NCI-H345 treated with DMSO at 0.1 percent for 48 hours (cell line): ENCODE data around the gene ALDH3B2.
"Not testable (repeated sequence)": the region's sequence is repeated elsewhere in the genome, so short reads cannot be mapped to it uniquely, and the experiment has no call there.

Experiments
- DNase-seq: peaks from one replicate; lab custom pipeline; 2025; ENCODE audit not compliant: unreplicated experiment; lab: John Stamatoyannopoulos, UW

Gene ALDH3B2

GRCh38 chr11:67674442-67674871, at the start of gene ALDH3B2:
TSS of gene ALDH3B2 (minus strand) at chr11:67674623. CDS start at chr11:67666935, 7,688 bp downstream.
- DNase-seq, result no peak

- DNase-seq, result not testable (repeated sequence)
Measured at GRCh38 chr11:67723036-67723435, 48.6 kb upstream of the ALDH3B2 start.

GRCh38 chr11:67716226-67716625, 41.8 kb upstream of the ALDH3B2 start:
- not testable (repeated sequence) for DNase-seq

GRCh38 chr11:67715801-67716200, 41.4 kb upstream of the ALDH3B2 start:
- not testable (repeated sequence) for DNase-seq

- not testable (repeated sequence) for DNase-seq
Measured at GRCh38 chr11:67713892-67714509, 39.6 kb upstream of the ALDH3B2 start.

GRCh38 chr11:67711676-67712075, 37.3 kb upstream of the ALDH3B2 start:
- DNase-seq, result not testable (repeated sequence)

- not testable (repeated sequence) for DNase-seq
Measured at GRCh38 chr11:67711212-67711611, 36.8 kb upstream of the ALDH3B2 start.

- DNase-seq, result not testable (repeated sequence)
Measured at GRCh38 chr11:67709806-67710205, 35.4 kb upstream of the ALDH3B2 start.

GRCh38 chr11:67705264-67705663, 30.8 kb upstream of the ALDH3B2 start:
- DNase-seq, result no peak

GRCh38 chr11:67704524-67704923, 30.1 kb upstream of the ALDH3B2 start:
- DNase-seq, result no peak

- DNase-seq, result not testable (repeated sequence)
Measured at GRCh38 chr11:67703709-67704108, 29.3 kb upstream of the ALDH3B2 start.

GRCh38 chr11:67700548-67701262, 26.3 kb upstream of the ALDH3B2 start:
- no peak for DNase-seq

GRCh38 chr11:67700141-67700540, 25.7 kb upstream of the ALDH3B2 start:
- DNase-seq, result no peak

GRCh38 chr11:67699521-67699920, 25.1 kb upstream of the ALDH3B2 start:
- no peak for DNase-seq

GRCh38 chr11:67698247-67698646, 23.8 kb upstream of the ALDH3B2 start:
- DNase-seq, result no peak

- no peak for DNase-seq
Measured at GRCh38 chr11:67697846-67698245, 23.4 kb upstream of the ALDH3B2 start.

GRCh38 chr11:67696998-67697397, 22.6 kb upstream of the ALDH3B2 start:
- no peak for DNase-seq

GRCh38 chr11:67695606-67696005, 21.2 kb upstream of the ALDH3B2 start:
- no peak for DNase-seq

- DNase-seq, result no peak
Measured at GRCh38 chr11:67694875-67695555, 20.6 kb upstream of the ALDH3B2 start.

GRCh38 chr11:67691149-67691548, 16.7 kb upstream of the ALDH3B2 start:
- DNase-seq, result no peak

- DNase-seq, result no peak
Measured at GRCh38 chr11:67689178-67689577, 14.8 kb upstream of the ALDH3B2 start.

GRCh38 chr11:67687986-67688385, 13.6 kb upstream of the ALDH3B2 start:
- no peak for DNase-seq
